GM21528 (cell line): ENCODE data around the gene STAB2.

ENCODE experiments used
- ATAC-seq: cut with Tn5 transposase; IDR thresholded peaks from one replicate; pipeline ENCODE4 v1.9.1; 2021; ENCODE audit warnings: mild to moderate bottlenecking, moderate library complexity; ENCODE audit not compliant: unreplicated experiment, low FRiP score

Gene STAB2

GRCh38 chr12:103578926-103579325, 8.1 kb upstream of the STAB2 start:
- ATAC-seq, result no peak

GRCh38 chr12:103580026-103580425, 7.0 kb upstream of the STAB2 start:
- no peak for ATAC-seq

- ATAC-seq, result no peak
Observed at GRCh38 chr12:103583008-103583407, 4.1 kb upstream of the STAB2 start.

- no peak for ATAC-seq
Observed at GRCh38 chr12:103586132-103586531, 941 bp upstream of the STAB2 start.

- ATAC-seq, result no peak
Observed at GRCh38 chr12:103588680-103589079, 1.6 kb downstream of the STAB2 start.

GRCh38 chr12:103589517-103589916, 2.4 kb downstream of the STAB2 start:
- no peak for ATAC-seq

DNA sequence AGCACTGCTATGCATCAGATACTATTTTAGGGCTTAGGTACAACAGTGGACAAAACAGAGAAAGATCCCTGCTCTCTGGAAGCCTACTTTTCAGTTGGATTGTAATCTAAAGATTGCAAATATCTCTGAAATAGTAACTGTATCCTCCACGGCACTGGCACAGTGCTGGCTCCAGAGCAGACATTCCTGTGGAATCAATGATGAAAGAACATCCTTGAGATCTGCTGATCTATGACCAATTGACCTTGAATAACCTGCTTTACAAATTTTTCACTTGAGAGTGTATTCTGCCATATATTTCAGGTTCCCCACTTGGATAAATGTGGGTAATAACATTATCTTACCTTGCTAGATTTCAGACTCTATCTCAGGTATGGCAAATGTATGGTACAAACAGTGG, 3.2 kb downstream of the STAB2 start:
- no peak for ATAC-seq

GRCh38 chr12:103596981-103597380, 9.9 kb downstream of the STAB2 start:
- no peak for ATAC-seq

DNA sequence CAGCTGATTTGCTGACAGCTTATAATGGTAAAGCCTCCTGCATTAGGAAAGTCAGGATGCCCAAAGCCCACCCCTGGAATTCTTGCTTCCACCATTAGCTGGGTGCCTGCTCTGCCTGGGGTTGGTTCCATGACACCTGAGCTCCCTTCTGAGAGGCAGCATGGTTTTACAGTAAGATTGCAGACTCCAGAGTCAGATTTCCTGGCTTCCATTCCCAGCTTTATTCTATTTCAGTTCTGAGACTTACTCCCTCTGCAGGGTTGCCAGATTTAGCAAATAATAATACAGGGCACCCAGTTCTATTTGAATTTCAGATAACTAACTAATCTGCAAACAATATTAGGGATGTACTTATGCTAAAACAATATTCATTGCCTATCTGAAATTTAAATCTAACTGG, 12.2 kb downstream of the STAB2 start:
- no peak for ATAC-seq

- ATAC-seq, result no peak
Observed at GRCh38 chr12:103600967-103601728, 14.1 kb downstream of the STAB2 start.

GRCh38 chr12:103620395-103620794, 33.3 kb downstream of the STAB2 start:
- ATAC-seq, result no peak

- no peak for ATAC-seq
Observed at GRCh38 chr12:103623716-103624115, 36.6 kb downstream of the STAB2 start.

GRCh38 chr12:103626498-103626897, 39.4 kb downstream of the STAB2 start:
- ATAC-seq, result no peak

GRCh38 chr12:103627189-103627855, 40.2 kb downstream of the STAB2 start:
- no peak for ATAC-seq

- ATAC-seq, result no peak
Observed at GRCh38 chr12:103632554-103633216, 45.6 kb downstream of the STAB2 start.

GRCh38 chr12:103634732-103635131, 47.7 kb downstream of the STAB2 start:
- no peak for ATAC-seq

DNA sequence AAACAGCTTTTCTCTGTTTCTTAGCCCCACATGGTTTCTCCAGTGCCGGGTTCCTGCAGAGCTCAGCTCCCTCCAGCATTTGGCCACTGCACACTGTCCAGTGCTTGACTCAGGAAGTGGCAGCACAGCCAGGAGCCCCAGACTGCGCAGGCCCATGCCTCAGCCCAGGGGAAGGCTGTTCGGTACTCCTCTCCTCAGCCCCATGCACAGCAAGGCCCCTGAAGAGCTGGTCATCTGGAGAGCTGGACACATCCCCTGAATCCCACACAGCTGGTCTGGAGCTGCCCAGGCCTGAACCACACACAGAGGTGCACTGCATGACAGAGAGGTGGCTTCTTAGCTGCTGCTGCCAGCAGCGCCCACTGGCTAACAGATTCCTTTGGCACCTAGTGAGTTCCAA, 48.3 kb downstream of the STAB2 start:
- ATAC-seq, result no peak

- no peak for ATAC-seq
Observed at GRCh38 chr12:103637021-103637420, 49.9 kb downstream of the STAB2 start.

GRCh38 chr12:103637429-103637828, 50.4 kb downstream of the STAB2 start:
- ATAC-seq, result no peak

DNA sequence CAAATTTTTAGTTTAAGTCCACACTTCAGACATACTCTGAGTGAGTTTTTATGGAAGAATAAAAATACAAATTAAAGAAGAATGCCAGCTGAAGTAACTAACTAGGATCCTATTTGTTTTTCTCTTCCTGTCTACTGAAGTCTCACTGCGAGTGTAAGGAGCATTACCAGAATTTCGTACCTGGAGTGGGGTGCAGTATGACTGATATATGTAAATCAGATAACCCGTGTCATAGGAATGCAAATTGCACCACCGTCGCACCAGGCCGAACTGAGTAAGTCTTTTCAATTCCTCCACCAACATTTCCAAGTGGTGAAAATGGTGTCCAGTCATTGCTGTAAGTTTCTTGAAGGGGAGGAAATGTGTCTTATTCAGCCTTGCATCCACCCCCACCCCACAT, 52.9 kb downstream of the STAB2 start:
- ATAC-seq, result no peak

- ATAC-seq, result no peak
Observed at GRCh38 chr12:103640410-103640809, 53.3 kb downstream of the STAB2 start.

DNA sequence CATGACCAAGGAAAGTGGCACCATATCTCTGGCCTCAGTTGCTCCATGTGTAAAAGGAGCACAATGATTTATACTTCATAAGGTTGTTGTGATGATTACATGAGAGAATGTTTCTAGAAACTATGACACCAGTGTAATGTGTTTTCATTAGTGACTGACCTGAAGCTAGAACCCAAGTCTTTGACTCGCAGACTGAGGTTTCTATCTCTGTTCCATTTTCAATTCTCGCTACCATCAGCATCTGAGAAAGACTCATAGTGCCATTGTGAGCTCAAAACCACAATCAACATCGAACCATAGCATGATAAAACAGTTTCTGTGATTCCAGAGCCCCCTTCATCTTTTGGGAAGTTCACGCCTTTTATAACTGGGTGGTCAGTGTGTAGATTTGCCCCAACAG, 53.8 kb downstream of the STAB2 start:
- ATAC-seq, result no peak
